ENCODE measurements around the gene C17orf58.
"Not testable (repeated sequence)": the region's sequence is repeated elsewhere in the genome, so short reads cannot be mapped to it uniquely, and the experiment has no call there.

- TF ChIP-seq CREB1 (CRISPR knock-in tag; IDR thresholded peaks at IDR 0.05; ENCODE audit: low read depth); JUNB (IDR thresholded peaks at IDR 0.05; ENCODE audit: unreplicated experiment); CTCF (conservative IDR thresholded peaks at IDR 0.05; ENCODE audit: low read depth in 2 of 2): not testable (repeated sequence)
Observed at GRCh38 chr17:67960276-67960675, 36.0 kb downstream of the C17orf58 start.
